DMS79 (cell line): Measurements from ENCODE around the gene TNFRSF14.
"Not testable (repeated sequence)": the region's sequence is repeated elsewhere in the genome, so short reads cannot be mapped to it uniquely, and the experiment has no call there.

ENCODE experiments used
- DNase-seq: peaks from one replicate; lab custom pipeline; 2025; lab: John Stamatoyannopoulos, UW

TNFRSF14 gene

GRCh38 chr1:2538376-2538775 is 17.8 kb upstream of the TNFRSF14 start:
- no peak for DNase-seq

DNA sequence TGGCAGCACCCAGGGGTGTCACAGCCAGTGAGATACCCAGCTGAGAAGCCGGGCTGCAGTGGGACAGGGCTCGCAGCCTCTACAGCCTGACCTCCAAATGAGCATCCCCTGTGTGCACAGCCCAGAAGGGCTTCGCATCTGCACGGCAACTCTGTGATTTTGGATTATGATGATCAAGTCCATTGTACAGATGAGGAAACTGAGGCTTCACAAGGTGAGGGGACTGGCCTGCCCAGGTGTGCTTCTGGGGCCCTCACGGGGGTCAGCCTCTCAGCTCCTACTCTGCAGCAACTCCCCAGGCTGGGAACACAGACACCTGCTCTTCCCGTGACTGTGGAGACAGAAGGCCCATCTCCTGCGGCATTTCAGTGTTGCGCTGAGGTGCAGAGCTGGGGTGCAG is 17.3 kb upstream of the TNFRSF14 start:
- DNase-seq, result no peak

DNA sequence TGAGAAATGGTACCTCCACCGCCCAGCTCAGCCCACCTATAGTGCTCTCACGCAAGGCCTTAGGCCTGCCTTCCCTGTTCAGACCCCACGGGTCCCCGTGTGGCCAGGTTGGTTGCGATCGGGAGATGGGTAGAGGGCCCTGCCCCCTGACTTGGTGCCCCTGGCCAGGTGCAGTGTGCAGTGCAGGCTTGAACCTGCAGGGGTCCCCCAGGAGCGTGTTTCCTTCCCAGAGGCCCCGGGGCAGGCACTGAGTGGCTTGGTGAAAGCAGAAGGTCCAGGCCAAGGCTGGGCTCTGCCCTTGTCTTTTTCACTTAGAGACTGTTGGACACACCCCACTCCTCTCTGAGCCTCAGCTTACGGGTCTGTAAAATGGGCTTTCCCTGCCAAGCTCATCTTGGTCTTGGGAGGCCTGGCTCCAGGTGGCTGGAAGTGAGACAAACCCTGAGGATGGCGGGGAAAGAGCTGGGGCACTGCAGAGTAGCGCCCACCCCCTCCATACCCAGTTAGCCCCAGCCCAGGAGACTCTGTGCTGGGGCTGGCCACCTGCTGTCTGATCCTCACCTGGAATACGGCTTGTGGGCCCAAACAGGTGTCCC is 16.8 kb upstream of the TNFRSF14 start:
- DNase-seq, result no peak

GRCh38 chr1:2540816-2541492 is 15.2 kb upstream of the TNFRSF14 start:
- no peak for DNase-seq

DNA sequence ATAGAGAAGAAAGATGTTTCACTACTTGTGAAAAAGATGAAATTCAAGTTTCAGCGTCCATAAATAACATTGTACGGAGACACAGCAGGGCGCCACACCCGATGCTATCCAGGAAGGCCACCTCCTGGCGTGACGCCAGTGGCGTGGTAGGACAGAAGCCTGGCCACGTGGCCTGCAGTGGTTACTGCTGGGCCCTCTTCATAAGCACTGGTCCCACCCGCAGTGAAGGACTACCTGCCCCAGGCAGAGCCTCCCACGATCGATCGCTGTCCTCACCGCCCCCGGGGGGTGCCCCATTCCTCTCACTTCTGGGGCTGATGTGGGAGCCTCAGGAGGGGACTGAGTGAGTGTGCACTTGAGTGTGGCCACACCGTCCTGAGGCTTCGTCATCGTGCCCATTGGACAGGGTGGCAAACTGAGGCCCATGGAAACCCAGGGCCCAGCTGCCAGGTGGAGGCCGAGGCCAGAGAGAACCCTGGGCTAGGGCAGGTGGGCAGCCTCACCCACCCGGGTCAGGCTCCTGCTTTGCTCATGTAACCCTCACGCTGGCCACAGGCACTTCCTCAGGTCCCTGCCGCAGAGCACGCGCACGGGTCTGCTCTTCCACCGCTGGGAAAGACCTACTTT is 14.4 kb upstream of the TNFRSF14 start:
- DNase-seq, result no peak

GRCh38 chr1:2542246-2542915 is 13.8 kb upstream of the TNFRSF14 start:
- no peak for DNase-seq

DNA sequence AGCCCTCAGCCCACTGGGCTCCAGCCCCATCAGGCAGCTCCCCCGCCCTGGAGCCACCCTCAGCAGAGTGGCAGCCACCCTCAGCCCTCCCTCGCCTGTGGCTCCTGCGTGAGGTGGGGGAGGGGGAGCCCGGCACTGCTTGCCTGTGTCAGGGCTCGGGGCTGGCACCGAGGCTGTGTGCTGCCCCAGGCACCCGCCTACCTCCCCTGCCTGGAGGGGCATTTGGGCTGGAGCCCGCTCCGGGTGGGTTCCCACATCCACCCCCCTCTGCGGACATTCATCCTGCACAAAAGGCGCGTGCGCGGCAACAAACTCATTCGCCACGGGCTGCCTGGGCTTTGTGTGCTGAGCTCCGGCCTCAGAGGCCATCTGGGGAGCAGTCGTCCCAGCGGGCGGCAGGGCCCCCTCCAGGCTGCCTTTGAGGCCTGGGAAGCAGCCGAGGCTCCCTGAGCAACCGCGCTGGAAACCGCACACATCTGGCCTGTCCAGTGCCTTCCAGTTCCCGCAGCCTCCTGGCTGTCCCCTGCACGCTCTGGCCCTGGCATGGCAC is 12.6 kb upstream of the TNFRSF14 start:
- DNase-seq, result no peak

DNA sequence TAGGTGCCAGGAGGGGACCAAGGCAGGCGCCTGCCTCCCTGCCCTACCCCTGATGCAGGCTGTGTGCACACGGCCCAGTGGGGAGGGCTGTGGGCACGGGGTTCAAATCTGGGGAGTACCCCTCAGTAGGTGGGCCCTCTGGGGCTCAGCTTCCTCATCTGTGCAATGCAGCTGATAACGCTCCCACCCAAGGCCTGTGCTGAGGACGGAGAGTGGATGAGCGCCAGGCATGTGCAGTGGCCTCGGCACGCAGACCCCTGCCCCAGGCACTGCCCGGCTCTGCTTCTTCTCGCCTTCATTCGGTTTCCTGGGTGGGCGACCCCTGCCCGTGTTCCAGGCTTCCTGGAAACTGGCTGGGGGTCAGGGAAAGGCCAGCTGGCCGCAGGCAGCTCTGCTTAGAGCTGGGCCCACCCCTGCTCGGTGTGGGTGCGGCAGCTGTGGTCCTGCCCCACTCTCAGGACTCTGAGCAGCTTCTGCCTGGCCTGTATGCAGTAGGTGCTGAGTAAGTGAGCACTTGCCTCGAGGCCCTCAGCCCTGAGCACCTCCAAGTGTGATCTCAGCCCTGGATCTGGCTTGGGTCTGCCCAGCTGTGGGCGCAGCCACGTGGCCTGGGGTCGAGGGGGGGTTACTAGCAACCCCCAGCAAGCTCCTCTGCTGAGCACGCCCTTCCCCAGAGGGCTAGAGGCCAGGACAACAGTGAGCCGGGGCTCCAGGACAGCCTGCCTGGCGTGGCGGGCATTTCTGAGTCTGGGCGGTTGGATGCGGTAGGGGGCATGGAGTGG is 11.9 kb upstream of the TNFRSF14 start:
- DNase-seq, result no peak

- no peak for DNase-seq
Observed at GRCh38 chr1:2544875-2545640, 11.1 kb upstream of the TNFRSF14 start.

GRCh38 chr1:2545754-2546514 is 10.2 kb upstream of the TNFRSF14 start:
- peak; percentile 83 for DNase-seq

DNA sequence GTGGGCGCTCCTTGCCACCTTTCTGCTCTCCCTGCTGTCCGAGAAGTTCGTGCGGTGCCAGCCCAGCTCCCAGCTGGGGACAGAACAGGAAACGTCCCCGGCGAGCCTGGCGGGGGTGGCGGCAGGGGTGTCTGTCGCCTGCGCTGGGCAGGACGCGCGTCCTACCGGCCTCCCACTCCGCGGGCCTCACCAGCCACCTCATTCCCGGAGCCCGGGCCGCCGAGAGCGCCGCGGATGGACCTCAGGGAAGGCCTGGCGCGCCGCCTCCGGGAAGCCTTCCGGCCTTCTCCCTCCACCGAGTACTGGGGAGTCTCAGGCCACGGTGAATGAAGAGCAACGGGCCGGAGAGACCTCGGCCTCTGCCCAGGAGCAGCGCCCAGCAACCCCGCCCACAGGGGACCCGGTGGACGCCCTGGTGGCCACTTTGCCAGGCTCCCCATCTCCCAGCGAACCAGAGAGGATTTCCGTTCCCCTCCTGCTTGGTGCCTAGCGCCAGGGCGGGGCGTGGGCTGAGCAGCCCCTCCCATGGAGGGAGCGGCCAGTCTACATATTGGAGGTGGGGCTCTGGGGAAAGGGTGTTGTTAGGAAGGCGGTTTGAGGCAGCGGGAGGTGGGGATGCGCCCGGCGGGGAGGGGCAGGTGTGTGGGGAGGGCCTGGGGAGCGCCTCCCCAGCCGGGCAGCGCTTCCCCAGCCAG is 9.5 kb upstream of the TNFRSF14 start:
- peak; percentile 85 for DNase-seq

- DNase-seq, result peak; percentile 43
Observed at GRCh38 chr1:2547210-2548067, 8.7 kb upstream of the TNFRSF14 start.

- DNase-seq, result peak; percentile 52
Observed at GRCh38 chr1:2548068-2548589, 8.0 kb upstream of the TNFRSF14 start.

DNA sequence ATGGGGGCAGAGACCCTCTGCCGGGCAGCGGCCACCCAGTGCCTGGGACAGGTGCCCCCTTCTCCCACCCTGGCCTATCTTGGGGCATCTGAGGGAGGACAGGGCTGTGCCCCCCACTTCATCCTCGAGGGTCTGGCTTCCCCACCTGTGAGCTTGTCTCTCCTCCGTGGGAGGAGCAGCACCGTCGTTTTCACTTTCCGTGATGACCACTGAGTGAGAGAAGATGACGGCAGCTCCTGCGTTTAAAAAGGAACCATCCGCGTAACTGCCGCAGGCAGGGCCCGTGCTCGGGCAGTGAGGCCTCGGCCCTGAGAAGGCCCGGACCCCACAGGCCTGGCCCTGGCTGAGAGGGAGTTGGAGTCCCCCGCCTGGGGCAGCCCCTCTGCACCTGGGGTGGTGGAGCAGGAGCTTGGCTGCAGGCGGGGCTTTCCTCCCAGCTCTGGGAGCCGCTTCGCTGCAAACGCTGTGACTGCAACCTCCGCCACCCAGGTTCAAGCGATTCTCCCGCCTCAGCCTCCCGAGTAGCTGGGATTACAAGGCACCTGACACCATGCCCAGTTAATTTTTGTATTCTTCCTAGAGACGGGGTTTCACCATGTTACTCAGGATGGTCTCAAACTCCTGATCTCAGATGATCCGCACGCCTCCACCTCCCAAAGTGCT is 6.7 kb upstream of the TNFRSF14 start:
- DNase-seq, result not testable (repeated sequence)

- DNase-seq, result not testable (repeated sequence)
Observed at GRCh38 chr1:2550309-2550861, 5.8 kb upstream of the TNFRSF14 start.

DNA sequence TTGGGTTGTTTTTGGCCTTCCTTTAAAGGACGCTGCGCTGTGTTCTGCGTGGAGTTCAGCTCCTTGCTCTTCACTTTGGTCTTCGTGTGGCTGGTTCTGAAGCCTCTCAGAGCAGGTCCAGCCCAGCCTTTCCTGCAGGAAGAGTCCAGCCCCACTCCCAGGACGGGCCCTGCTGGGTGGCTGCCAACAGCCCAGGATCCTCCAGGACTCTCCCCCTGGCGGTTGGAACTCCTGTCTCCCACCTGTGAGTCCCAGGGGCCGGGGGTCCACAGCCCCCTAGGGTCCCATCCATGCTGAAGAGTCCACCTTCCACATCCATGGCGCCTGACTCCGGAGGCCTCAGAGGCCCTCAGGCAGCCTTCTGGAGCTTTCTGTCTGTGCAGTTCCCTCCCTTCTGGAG is 4.6 kb upstream of the TNFRSF14 start:
- not testable (repeated sequence) for DNase-seq

- no peak for DNase-seq
Observed at GRCh38 chr1:2552189-2552588, 4.0 kb upstream of the TNFRSF14 start.

GRCh38 chr1:2553076-2553475 is 3.1 kb upstream of the TNFRSF14 start:
- DNase-seq, result not testable (repeated sequence)
